NCI-H446 treated with DMSO at 0.1 percent for 48 hours (cell line): Measurements from ENCODE around the gene IRF3.

ENCODE experiments used
- DNase-seq: peaks from one replicate; lab custom pipeline; 2025; lab: John Stamatoyannopoulos, UW

The IRF3 gene

GRCh38 chr19:49616945-49617344 lies 48.7 kb downstream of the IRF3 start:
- no peak for DNase-seq

- no peak for DNase-seq
Observed at GRCh38 chr19:49616532-49616931, 49.1 kb downstream of the IRF3 start.

- no peak for DNase-seq
Observed at GRCh38 chr19:49615861-49616260, 49.8 kb downstream of the IRF3 start.

GRCh38 chr19:49614096-49614833 lies 51.4 kb downstream of the IRF3 start:
- no peak for DNase-seq

GRCh38 chr19:49613374-49613773 lies 52.3 kb downstream of the IRF3 start:
- no peak for DNase-seq
